ENCODE measurements around the gene SGO2. TPM values are rescaled to one million over a fixed set of nuclear protein-coding genes. Genes with fewer than 3 reads are reported as not detected.

SGO2 gene
- total and polyA plus RNA-seq, 2 donors (not counting 3 experiments of a cell fraction or from before 2014, with no cell fraction given), result 1.7 to 20.5 TPM

DNA sequence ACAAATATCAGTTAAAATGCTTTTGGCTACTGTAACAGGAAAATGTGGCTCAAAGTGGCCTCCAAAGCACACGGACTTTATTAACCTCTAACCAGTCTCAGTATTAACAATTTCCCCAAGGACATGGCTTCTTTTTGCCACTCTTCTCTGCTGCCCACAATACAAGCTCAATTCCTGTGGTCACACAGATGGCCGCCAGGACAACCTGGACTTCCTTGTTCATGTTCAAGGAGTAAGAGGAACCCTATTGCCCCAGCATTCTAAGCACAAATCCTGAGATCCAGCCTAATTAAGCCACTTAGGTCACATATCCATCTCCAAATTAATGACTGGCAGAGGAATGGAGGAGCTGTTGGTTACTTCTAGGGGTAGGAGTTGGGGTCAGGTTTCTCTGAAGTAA, 98.0 kb downstream of the SGO2 start:
- Histone ChIP-seq H3K4me3 (replicated peaks in 1 of 3; ENCODE audit: insufficient read depth in 1 of 3, low read depth in 1 of 3, low read length in 3 of 3) (no peak overlapping the region), H3K79me2 (ENCODE audit: control insufficient read depth, insufficient read depth, low read length) (no peaks in the 10 kb centered on the region), H2AFZ (ENCODE audit: low read depth, low read length) (no peak overlapping the region), H3K9ac (replicated peaks; ENCODE audit: extremely low read depth, insufficient read depth, low read length) (no peak overlapping the region), H3K9me3 (replicated peaks; ENCODE audit: control insufficient read depth, insufficient read depth, low read length) (no peaks in the 10 kb centered on the region), H3K27ac (ENCODE audit: insufficient read depth, low read depth, low read length) (no peak overlapping the region), H3K36me3 (ENCODE audit: control insufficient read depth in 2 of 2, extremely low read depth in 1 of 2, insufficient read depth in 2 of 2, low read length in 2 of 2) (no peaks in the 10 kb centered on the region), H3K27me3 (ENCODE audit: control insufficient read depth in 2 of 2, insufficient read depth in 2 of 2, low read length in 2 of 2) (peaks cover 2% of the 10 kb centered on the region in 2 experiments), H3K9me1 (replicated peaks; ENCODE audit: control insufficient read depth, extremely low read depth, insufficient read depth, low read length) (no peaks in the 10 kb centered on the region), H3K4me1 (ENCODE audit: control insufficient read depth, extremely low read depth, insufficient read depth, low read length) (no peaks in the 10 kb centered on the region), H4K20me1 (replicated peaks; ENCODE audit: control insufficient read depth, extremely low read depth, insufficient read depth, low read length) (no peaks in the 10 kb centered on the region), H3K4me2 (ENCODE audit: insufficient read depth, low read length) (no peak overlapping the region)
- no TSS peak for BruUV-seq (replicated peaks)
- DNase-seq (ENCODE audit: low read depth, low spot score) (no peak), FAIRE-seq (no peak)
- POLR2A ChIA-PET, result no interaction called here
- CTCF ChIA-PET, result no interaction called here
- dilution Hi-C loops (cut with MboI; ENCODE audit: extremely low pct_ligation_motif_present, low sequenced_read_pairs), result no loop called here
- TF ChIP-seq GATA2 (IDR thresholded peaks at IDR 0.05; ENCODE audit: insufficient read depth, insufficient read length, low read depth, low read length) (no peak), CTCF (IDR thresholded peaks at IDR 0.05; ENCODE audit: extremely low read depth in 1 of 2, insufficient read depth in 1 of 2, low read depth in 1 of 2, low read length in 2 of 2) (no peak), EZH2 (IDR thresholded peaks at IDR 0.05; ENCODE audit: borderline replicate concordance, low read depth, low read length, severe bottlenecking) (no peak), MYC (IDR thresholded peaks at IDR 0.05; ENCODE audit: low read depth, low read length) (no peak), JUN (IDR thresholded peaks at IDR 0.05; ENCODE audit: borderline replicate concordance, insufficient read depth, insufficient read length, low read depth) (no peak), POLR2AphosphoS5 (IDR thresholded peaks at IDR 0.05; ENCODE audit: insufficient read depth, low read depth, low read length) (no peak)
- intact Hi-C loops (cut with micrococcal nuclease), result no loop called here

DNA sequence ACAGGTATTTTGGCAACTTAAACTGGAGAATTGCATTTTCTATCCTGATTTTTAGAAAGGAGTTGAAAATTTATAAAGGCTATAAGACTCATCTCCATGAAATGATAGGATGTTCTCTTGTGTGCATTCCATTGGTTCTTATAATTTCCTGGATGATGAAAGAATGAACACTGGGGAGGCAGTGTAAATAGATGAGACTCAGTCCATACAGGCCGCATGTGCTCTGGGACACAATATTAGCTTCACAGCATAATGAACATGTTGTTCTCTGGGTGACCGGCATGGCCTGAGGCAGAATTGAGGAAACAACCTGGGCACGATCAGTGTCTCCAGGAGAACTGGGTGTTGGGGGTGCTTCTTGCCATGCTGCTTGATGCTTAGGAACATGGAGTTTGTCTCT, 98.7 kb downstream of the SGO2 start:
- ChIA-PET POLR2A (no interaction called here), CTCF (no interaction called here)
- no peak overlapping the region for H3K4me2 ChIP-seq (ENCODE audit: insufficient read depth, low read length)
- no peak overlapping the region for H3K9ac ChIP-seq (replicated peaks; ENCODE audit: extremely low read depth, insufficient read depth, low read length)
- H3K27ac ChIP-seq (ENCODE audit: insufficient read depth, low read depth, low read length), result no peak overlapping the region
- H3K4me1 ChIP-seq (ENCODE audit: control insufficient read depth, extremely low read depth, insufficient read depth, low read length), result no peaks in the 10 kb centered on the region
- intact Hi-C loops (cut with micrococcal nuclease), result no loop called here
- FAIRE-seq (no peak), DNase-seq (ENCODE audit: low read depth, low spot score) (no peak)
- no peak for TF ChIP-seq POLR2A (IDR thresholded peaks at IDR 0.05; ENCODE audit: low read depth, low read length)
- TF ChIP-seq JUN (IDR thresholded peaks at IDR 0.05; ENCODE audit: borderline replicate concordance, insufficient read depth, insufficient read length, low read depth), result no peak
- no peak for TF ChIP-seq GATA2 (IDR thresholded peaks at IDR 0.05; ENCODE audit: insufficient read depth, insufficient read length, low read depth, low read length)
- no peak for TF ChIP-seq MAX (IDR thresholded peaks at IDR 0.05; ENCODE audit: insufficient read depth, insufficient read length)
- no peak for TF ChIP-seq FOS (IDR thresholded peaks at IDR 0.05; ENCODE audit: borderline replicate concordance, insufficient read depth, low read length)
- no peak for TF ChIP-seq EZH2 (IDR thresholded peaks at IDR 0.05; ENCODE audit: borderline replicate concordance, low read depth, low read length, severe bottlenecking)
- TF ChIP-seq POLR2AphosphoS5 (IDR thresholded peaks at IDR 0.05; ENCODE audit: insufficient read depth, low read depth, low read length), result no peak
- no peak for TF ChIP-seq CTCF (IDR thresholded peaks at IDR 0.05; ENCODE audit: extremely low read depth in 1 of 2, insufficient read depth in 1 of 2, low read depth in 1 of 2, low read length in 2 of 2)
- no peak for TF ChIP-seq MYC (IDR thresholded peaks at IDR 0.05; ENCODE audit: low read depth, low read length)
- no peaks in the 10 kb centered on the region for H3K36me3 ChIP-seq (ENCODE audit: control insufficient read depth in 2 of 2, extremely low read depth in 1 of 2, insufficient read depth in 2 of 2, low read length in 2 of 2)
- H3K4me3 ChIP-seq (replicated peaks in 1 of 3; ENCODE audit: insufficient read depth in 1 of 3, low read depth in 1 of 3, low read length in 3 of 3), result no peak overlapping the region
- no peaks in the 10 kb centered on the region for H4K20me1 ChIP-seq (replicated peaks; ENCODE audit: control insufficient read depth, extremely low read depth, insufficient read depth, low read length)
- no peaks in the 10 kb centered on the region for H3K9me1 ChIP-seq (replicated peaks; ENCODE audit: control insufficient read depth, extremely low read depth, insufficient read depth, low read length)
- BruUV-seq (replicated peaks), result no TSS peak
- H3K9me3 ChIP-seq (replicated peaks; ENCODE audit: control insufficient read depth, insufficient read depth, low read length), result no peaks in the 10 kb centered on the region
- peaks cover 2 to 6% of the 10 kb centered on the region in 2 experiments for H3K27me3 ChIP-seq (ENCODE audit: control insufficient read depth in 2 of 2, insufficient read depth in 2 of 2, low read length in 2 of 2)
- H3K79me2 ChIP-seq (ENCODE audit: control insufficient read depth, insufficient read depth, low read length), result no peaks in the 10 kb centered on the region
- dilution Hi-C loops (cut with MboI; ENCODE audit: extremely low pct_ligation_motif_present, low sequenced_read_pairs), result no loop called here
- peak overlapping the region; percentile 63 for H2AFZ ChIP-seq (ENCODE audit: low read depth, low read length)
